GM23338 (cell line): ENCODE results near the gene OR11L1. TPM values are rescaled to one million over a fixed set of nuclear protein-coding genes. Genes with fewer than 3 reads are reported as not detected.

ENCODE experiments used
- ATAC-seq: fragments of 200-7000 bp; cut with Tn5 transposase; 3 replicates; pipeline ENCODE4 v1.9.1; 2020
- DNase-seq: peaks from one replicate; pipeline ENCODE4 v3.0.0-alpha.2; 2015; ENCODE audit warnings: low spot score
- H2AFZ ChIP-seq: fragments of 200-600 bp; sonication (generic); 2 replicates; pipeline ENCODE4 v1.8.0; 2016; ENCODE audit warnings: antibody characterized with exemption, mild to moderate bottlenecking, moderate library complexity
- H3F3A ChIP-seq: fragments of 200-600 bp; sonication (generic); replicated peaks from 2 replicates; pipeline ENCODE4 v1.8.0; 2017; ENCODE audit warnings: antibody characterized with exemption, mixed run types, low read depth
- H3K27ac ChIP-seq: fragments of 200-600 bp; sonication (generic); 2 replicates; pipeline ENCODE4 v1.6.1; 2016; ENCODE audit warnings: low read depth
- H3K27me3 ChIP-seq: fragments of 200-600 bp; sonication (generic); 2 replicates; pipeline ENCODE4 v1.8.0; 2016; ENCODE audit warnings: mild to moderate bottlenecking, mixed run types, moderate library complexity; ENCODE audit not compliant: insufficient read depth
- H3K36me3 ChIP-seq: fragments of 200-600 bp; sonication (generic); 2 replicates; pipeline ENCODE4 v1.8.0; 2016; ENCODE audit warnings: mild to moderate bottlenecking; ENCODE audit not compliant: insufficient read depth
- H3K4me1 ChIP-seq: fragments of 200-600 bp; sonication (generic); 2 replicates; pipeline ENCODE4 v1.8.0; 2016; ENCODE audit warnings: mild to moderate bottlenecking, moderate library complexity; ENCODE audit not compliant: insufficient read depth
- H3K4me2 ChIP-seq: fragments of 200-600 bp; sonication (generic); 2 replicates; pipeline ENCODE4 v1.7.1; 2017; ENCODE audit warnings: mixed run types
- H3K4me3 ChIP-seq: fragments of 200-600 bp; sonication (generic); 2 replicates; pipeline ENCODE4 v1.6.1; 2016; ENCODE audit warnings: mixed run types
- H3K79me2 ChIP-seq: fragments of 200-600 bp; sonication (generic); replicated peaks from 2 replicates; pipeline ENCODE4 v1.8.0; 2017; ENCODE audit warnings: mild to moderate bottlenecking; ENCODE audit not compliant: insufficient read depth
- H3K9me2 ChIP-seq: fragments of 200-600 bp; sonication (generic); 2 replicates; pipeline ENCODE4 v1.8.0; 2017; ENCODE audit not compliant: insufficient read depth
- H4K20me1 ChIP-seq: fragments of 200-600 bp; sonication (generic); replicated peaks from 2 replicates; pipeline ENCODE4 v1.8.0; 2017; ENCODE audit warnings: mild to moderate bottlenecking; ENCODE audit not compliant: insufficient read depth
- H3K27ac Mint-ChIP-seq: 2 replicates; pipeline ENCODE4 v1.8.0; 2020; ENCODE audit warnings: inconsistent platforms, mild to moderate bottlenecking, moderate library complexity, mixed read lengths
- H3K27me3 Mint-ChIP-seq: 3 replicates; pipeline ENCODE4 v1.8.0; 2022; ENCODE audit warnings: low read depth, mild to moderate bottlenecking, moderate library complexity, mixed read lengths, inconsistent platforms; ENCODE audit not compliant: insufficient read depth, poor library complexity
- H3K36me3 Mint-ChIP-seq: 3 replicates; pipeline ENCODE4 v1.8.0; 2021; ENCODE audit warnings: low read depth, mild to moderate bottlenecking, inconsistent platforms, moderate library complexity, mixed read lengths
- H3K4me1 Mint-ChIP-seq: 3 replicates; pipeline ENCODE4 v1.8.0; 2020; ENCODE audit warnings: mild to moderate bottlenecking, inconsistent platforms, mixed read lengths
- H3K4me3 Mint-ChIP-seq: 3 replicates; pipeline ENCODE4 v1.8.0; 2021; ENCODE audit warnings: moderate library complexity, mild to moderate bottlenecking, inconsistent platforms, mixed read lengths
- H3K9me3 Mint-ChIP-seq: 3 replicates; pipeline ENCODE4 v1.8.0; 2020; ENCODE audit warnings: moderate library complexity, mild to moderate bottlenecking, inconsistent platforms, mixed read lengths
- CREB1 ChIP-seq: fragments of 250-450 bp; sonication (Bioruptor Pico); IDR thresholded peaks from 2 replicates; pipeline ENCODE4 v1.5.0; 2020; ENCODE audit warnings: low read depth, mild to moderate bottlenecking, moderate library complexity
- EZH2 ChIP-seq: fragments of 200-600 bp; sonication (generic); IDR thresholded peaks from one replicate; pipeline ENCODE4 v1.8.0; 2017; ENCODE audit warnings: antibody characterized with exemption, mild to moderate bottlenecking, low read depth; ENCODE audit not compliant: unreplicated experiment
- EZH2phosphoT487 ChIP-seq: fragments of 200-600 bp; sonication (generic); IDR thresholded peaks from one replicate; pipeline ENCODE4 v1.8.1; 2018; ENCODE audit warnings: antibody characterized with exemption; ENCODE audit not compliant: unreplicated experiment
- REST ChIP-seq: IDR thresholded peaks from one replicate; pipeline ENCODE4 v1.6.1; 2018; ENCODE audit warnings: antibody characterized with exemption; ENCODE audit not compliant: unreplicated experiment
- STAT1 ChIP-seq: IDR thresholded peaks from one replicate; pipeline ENCODE4 v1.6.1; 2016; ENCODE audit warnings: antibody characterized with exemption; ENCODE audit not compliant: unreplicated experiment
- ZNF462 ChIP-seq: fragments of 250-450 bp; sonication (Bioruptor Pico); IDR thresholded peaks from 2 replicates; pipeline ENCODE4 v1.5.0; 2020; ENCODE audit warnings: mild to moderate bottlenecking, moderate library complexity
- polyA plus RNA-seq: library from polyadenylated mRNA; unstranded; fragments of >200 nt; fragmentation: Nextera tagmentation; extraction: Ambion mirVana; gene quantifications from 2 replicates; pipeline ENCODE4 v1.2.1, GENCODE V29; 2016
- total RNA-seq: library from RNA; depleted of rRNA; stranded (reverse); fragments of >200 nt; shearing (Covaris generic); gene quantifications from 2 replicates; pipeline ENCODE4 v1.2.3, GENCODE V29; 2014

Gene OR11L1
- total and polyA plus RNA-seq, 2 experiments from 2014 or later = not detected

GRCh38 chr1:247822060-247822459, 19.6 kb downstream of the OR11L1 start:
- H3K4me2 ChIP-seq = no peak overlapping the region
- Mint-ChIP-seq H3K27me3 (peaks cover 2% of the 10 kb centered on the region), H3K27ac (no peak overlapping the region), H3K9me3 (peaks cover 62% of the 10 kb centered on the region), H3K36me3 (no peaks in the 10 kb centered on the region; the same call in 2 of the 3 replicates), H3K4me1 (peaks cover 11% of the 10 kb centered on the region; the same call in 2 of the 3 replicates), H3K4me3 (no peak overlapping the region)
- no peaks in the 10 kb centered on the region for H3K79me2 ChIP-seq
- no peaks in the 10 kb centered on the region for H3K27me3 ChIP-seq
- no peak overlapping the region for H2AFZ ChIP-seq
- DNase-seq = peak; percentile 9
- H3F3A ChIP-seq = no peaks in the 10 kb centered on the region
- no peak overlapping the region for H3K27ac ChIP-seq
- peaks cover 12% of the 10 kb centered on the region; the same call in 1 of the 2 replicates for H3K4me1 ChIP-seq
- TF ChIP-seq EZH2phosphoT487 (no peak), CREB1 (CRISPR knock-in tag) (no peak), EZH2 (no peak), REST (no peak), ZNF462 (CRISPR knock-in tag) (no peak), STAT1 (no peak)
- no peaks in the 10 kb centered on the region for H3K36me3 ChIP-seq
- H3K9me2 ChIP-seq = no peaks in the 10 kb centered on the region; the same call in 1 of the 2 replicates
- no peaks in the 10 kb centered on the region for H4K20me1 ChIP-seq
- no peak for ATAC-seq
- H3K4me3 ChIP-seq = no peak overlapping the region
